M059J (cell line): Measurements from ENCODE around the gene OR2A5. TPM values are rescaled to one million over a fixed set of nuclear protein-coding genes. Genes with fewer than 3 reads are reported as not detected.
"Not testable (repeated sequence)": the region's sequence is repeated elsewhere in the genome, so short reads cannot be mapped to it uniquely, and the experiment has no call there.

Experiments
- DNase-seq: peaks from one replicate; pipeline ENCODE4 v3.0.0-alpha.2; 2012; ENCODE audit warnings: low read depth
- total RNA-seq: library from RNA; depleted of rRNA; stranded (reverse); fragments of >200 nt; shearing (Covaris generic); gene quantifications from 2 replicates; pipeline ENCODE4 v1.2.3, GENCODE V29; 2014

Gene OR2A5
- total RNA-seq, 1 experiment from 2014 or later = not detected

DNA sequence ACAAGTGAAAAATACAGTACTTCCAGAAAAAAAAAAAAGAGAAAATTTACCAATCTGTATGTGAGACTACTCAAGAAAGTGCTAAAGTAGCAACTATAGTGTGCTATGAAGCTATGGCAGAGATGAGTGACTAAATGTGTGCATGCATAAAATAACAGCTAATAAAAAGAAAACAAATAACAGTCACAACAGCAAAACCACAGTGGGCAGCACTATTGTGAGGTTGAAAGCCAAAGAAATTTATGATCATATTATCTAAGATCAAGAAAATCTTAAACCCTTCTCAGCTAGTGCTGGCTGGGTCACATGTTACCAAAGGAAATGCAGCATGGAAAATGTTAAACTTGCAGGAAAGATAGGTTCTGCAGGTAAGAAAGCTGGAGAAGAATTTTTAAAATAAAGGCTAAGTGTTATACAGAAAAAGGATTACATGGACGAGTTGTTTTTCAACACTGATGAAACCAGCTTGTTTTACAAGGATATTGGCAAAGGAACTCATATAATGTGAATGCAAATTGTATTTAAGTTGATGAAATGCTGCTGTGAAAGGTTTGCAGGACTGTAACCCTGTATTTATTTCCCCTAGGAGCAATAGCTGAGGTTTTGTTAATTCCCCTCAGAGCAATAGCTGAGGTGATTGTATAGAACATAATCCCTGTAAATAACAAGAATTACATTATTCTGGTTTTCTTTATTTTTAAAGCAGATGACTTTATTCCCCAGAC lies 15.6 kb upstream of the OR2A5 start:
- DNase-seq = no peak

DNA sequence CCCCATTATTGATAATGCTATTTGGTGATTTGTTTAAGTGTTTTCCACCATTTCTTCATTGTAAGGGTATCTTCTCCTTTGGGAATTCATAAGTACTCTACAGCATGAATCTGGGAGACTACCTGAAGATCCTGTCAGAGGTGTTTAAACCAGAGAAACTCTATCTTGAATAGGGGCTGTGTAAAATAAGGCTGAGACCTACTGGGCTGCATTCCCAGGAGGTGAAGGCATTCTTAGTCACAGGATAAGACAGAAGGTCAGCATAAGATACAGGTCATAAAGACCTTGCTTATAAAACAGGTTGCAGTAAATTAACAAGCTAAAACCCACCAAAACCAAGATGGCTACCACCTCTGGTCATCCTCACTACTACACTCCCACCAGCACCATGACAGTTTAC lies 13.4 kb upstream of the OR2A5 start:
- no peak for DNase-seq

DNA sequence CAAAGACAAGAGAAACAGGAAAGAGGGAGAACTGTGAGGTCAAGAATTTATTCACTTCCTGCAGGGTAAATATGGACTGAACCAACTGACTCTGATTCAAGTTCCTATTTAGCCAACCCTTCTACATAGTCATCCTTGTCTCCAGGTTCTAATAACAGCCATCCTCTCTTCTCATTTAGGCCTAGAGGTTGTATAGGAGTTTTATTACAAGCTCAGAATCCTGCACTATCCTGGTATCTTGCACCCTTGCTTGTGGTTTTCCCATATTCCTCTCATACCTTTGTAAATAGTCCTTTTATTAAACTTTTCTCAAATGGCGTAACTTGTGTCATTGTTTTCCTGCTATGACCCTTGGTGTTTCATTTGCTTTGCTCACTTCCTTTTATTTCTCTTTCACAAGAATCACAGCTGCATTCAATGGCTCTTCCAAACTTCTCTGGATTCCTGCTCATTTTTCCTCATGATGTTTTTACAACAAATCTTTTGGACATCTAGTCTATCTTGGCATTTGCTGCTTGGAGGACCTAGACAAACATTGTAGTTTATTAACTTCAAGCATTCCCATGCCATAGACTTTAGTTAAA lies 12.4 kb upstream of the OR2A5 start:
- no peak for DNase-seq

DNA sequence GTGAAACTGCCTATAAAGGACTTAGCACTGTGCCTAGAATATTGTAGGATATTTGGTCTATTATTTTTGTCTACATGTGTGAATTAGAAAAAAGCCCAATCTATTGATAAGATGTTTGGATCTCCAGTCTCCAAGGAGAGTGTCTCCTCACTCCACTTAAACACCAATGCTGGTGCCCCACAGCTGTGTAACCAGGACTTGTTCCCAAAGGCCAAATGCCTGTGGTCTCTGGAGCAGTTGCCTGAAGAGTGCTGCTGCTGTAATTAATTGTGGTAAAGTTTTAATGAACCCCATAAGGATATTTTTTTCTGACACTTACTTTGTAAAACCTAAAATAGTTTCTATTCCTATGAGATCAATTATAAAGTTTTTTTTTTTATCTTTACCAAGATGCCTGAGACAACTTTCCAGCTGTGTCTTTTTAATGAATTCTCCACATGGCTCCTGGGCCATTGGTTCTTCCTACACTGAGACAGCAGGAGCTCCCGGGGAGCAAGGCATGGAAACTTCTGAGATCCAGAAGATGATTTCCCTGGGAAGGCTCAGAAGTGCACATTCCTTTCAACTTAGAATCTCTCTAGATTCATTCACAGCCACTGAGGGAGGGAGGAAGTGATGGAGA lies 11.2 kb upstream of the OR2A5 start:
- DNase-seq = no peak

DNA sequence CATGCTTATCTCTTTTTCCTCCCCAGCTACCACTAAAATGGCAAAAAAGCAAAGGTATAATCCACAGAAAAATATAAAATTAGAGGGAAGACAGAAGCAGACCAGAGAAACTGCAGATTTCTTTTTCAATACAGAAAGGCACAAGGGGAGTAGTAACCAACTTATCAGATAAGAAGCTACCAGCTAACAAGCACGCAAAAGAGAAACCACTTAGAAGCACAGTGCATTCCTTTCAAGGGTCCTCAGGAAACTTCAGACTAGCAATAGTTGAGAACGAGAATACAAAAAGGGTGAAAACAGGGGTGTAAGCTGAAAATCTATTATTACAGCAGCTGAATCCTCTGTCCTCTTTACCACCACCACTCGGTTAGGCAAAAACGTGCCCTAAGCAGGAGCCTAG lies 9.9 kb upstream of the OR2A5 start:
- no peak for DNase-seq

DNA sequence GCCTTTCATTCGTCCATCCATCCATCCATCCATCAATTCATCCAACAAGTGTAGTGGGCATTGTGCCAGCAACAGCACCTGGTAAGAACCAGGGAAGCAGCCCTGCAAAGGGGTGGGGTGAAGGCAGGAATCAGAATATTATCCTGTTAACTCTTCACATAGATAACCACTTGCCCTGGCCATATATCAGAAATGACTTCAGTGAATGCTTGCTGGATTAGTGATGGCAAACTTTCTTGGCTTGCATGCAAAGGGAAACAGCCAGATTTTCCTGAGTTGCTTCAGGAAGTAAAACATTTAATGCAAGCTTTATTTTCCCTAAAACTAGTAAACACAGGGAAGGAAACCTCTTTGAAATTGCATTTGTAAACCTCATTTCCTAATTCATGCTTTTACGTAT lies 743 bp downstream of the OR2A5 start:
- DNase-seq = no peak

DNA sequence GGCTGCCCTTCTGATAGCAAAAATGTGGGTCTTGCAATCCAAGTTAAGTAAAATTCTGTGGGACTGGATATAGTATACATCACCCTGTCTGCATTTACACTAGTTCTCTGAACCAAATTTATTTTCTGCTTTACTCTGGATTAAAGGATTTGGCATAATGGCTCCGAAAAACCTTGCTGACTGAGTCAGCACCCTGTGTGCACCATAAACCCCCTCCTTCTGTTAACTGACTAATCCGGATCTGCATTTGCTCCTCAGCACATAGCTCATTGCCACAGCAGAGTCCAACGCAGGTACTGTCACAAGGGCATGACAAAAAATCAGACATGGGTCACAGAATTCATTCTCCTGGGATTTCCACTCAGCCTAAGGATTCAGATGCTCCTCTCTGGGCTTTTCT lies 1.3 kb downstream of the OR2A5 start:
- DNase-seq = peak; percentile 16

DNA sequence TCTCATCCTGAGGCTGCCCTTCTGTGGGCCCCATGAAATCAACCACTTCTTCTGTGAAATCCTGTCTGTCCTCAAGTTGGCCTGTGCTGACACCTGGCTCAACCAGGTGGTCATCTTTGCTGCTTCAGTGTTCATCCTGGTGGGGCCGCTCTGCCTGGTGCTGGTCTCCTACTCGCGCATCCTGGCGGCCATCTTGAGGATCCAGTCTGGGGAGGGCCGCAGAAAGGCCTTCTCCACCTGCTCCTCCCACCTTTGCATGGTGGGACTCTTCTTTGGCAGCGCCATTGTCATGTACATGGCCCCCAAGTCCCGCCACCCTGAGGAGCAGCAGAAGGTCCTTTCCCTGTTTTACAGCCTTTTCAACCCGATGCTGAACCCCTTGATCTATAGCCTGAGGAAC lies 2.1 kb downstream of the OR2A5 start:
- not testable (repeated sequence) for DNase-seq

DNA sequence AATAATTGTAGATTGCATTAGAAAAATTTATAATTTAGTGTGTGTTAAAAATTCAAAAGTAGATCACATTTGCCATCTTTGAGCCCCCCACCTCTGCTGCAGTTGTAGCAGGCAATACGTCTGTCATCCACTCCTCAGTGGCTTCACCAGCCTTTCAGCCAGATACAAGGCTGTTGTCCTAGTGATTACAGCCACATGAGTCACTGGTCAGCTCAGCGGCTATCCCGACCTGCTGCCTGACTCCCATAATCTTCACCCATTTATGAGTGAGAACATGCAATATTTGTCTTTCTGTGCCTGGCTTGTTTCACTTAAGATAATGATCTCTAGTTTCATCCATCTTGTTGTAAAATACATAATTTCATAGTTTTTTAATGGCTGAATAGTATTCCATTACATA lies 9.2 kb downstream of the OR2A5 start:
- peak; percentile 61 for DNase-seq

DNA sequence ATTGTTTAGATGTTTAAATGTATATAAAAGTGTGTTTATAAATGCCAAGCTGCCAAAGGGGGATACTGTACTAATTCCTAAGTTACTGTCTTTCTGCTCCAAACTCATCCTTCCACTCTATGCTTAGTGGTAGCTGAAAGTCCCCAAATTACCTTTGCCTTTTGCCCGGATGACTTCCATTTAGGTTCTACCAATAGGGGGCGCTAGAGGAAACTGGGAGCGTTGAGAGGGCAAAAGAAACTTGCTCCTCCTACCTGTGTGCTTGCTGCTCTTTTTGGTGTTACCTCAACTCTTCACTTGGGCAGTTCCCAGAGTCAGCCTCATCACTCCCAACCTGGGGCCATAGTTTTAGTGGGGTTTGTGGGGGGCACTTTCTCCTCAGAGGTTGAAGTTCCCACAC lies 15.0 kb downstream of the OR2A5 start:
- no peak for DNase-seq

DNA sequence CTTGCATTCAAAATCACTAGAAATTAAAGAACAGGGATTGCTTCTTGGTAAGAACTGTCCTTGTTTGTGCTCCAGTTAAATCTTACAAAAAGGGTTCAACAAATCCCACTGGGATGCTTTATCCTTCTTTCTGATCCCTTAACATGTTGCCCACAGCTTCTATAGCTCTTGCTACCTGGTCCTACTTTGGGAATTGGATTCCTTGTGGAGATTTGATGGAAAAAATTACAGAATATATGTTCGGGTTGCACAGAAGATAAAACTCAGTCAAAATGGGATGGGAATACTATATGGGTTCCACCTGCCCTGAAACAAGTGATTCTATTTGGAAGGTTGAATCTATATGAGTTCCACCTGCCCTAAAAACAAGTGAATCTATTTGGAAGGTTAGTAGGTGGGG lies 20.8 kb downstream of the OR2A5 start, which contains the start of gene OR2A25:
Gene OR2A25 (plus strand): TSS at position 301 of the 400 bp plus-strand sequence. CDS start 4,409 bp downstream, outside the sequence.
- DNase-seq = no peak

DNA sequence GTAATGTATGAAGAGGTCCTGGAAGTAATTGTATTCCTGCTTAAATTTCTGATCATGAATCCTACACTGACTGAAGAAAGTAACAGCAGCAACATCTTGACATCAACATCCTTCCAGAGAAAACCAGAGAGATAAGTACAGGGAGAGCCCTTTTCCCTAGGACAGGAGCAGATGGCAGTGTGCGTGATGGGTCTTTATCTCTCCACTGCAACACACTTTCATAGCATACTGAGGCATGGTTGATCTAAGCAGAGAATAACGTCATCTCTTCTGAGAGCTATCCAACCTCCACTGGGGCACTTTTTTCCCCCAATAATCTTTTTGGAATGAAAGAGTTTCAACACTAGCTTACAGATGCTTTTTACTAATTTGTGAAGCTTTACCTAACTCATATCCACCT lies 21.2 kb downstream of the OR2A5 start:
- no peak for DNase-seq

DNA sequence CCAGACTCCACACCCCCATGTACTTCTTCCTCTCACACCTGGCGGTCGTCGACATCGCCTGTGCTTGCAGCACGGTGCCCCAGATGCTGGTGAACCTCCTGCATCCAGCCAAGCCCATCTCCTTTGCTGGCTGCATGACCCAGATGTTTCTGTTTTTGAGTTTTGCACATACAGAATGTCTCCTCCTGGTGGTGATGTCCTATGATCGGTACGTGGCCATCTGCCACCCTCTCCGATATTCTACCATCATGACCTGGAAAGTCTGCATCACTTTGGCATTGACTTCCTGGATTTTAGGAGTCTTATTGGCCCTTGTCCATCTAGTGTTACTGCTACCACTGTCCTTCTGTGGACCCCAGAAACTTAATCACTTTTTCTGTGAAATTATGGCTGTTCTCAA lies 25.6 kb downstream of the OR2A5 start:
- DNase-seq = no peak

DNA sequence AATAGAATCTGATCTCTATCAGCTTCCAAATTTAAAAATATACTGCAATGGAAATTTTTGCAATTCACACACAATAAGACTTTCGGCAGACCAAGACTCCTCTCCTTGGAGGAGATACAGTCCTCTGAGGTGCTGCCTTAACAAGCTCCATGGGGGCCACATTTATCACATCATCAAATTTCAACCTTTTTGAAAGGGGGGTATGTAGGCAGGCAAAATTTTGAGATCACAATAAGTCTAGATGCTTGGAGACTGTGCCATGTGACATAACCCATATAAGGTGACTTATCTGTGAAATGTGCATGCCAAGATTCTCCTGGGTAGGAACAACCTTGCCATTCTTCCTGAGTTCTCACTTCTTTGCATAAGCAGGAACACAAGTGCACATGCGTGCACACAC lies 37.2 kb downstream of the OR2A5 start, which contains the start of gene OR2A12:
Gene OR2A12 (plus strand): TSS at position 301 of the 400 bp plus-strand sequence. CDS start 8,830 bp downstream, outside the sequence.
- DNase-seq = no peak

DNA sequence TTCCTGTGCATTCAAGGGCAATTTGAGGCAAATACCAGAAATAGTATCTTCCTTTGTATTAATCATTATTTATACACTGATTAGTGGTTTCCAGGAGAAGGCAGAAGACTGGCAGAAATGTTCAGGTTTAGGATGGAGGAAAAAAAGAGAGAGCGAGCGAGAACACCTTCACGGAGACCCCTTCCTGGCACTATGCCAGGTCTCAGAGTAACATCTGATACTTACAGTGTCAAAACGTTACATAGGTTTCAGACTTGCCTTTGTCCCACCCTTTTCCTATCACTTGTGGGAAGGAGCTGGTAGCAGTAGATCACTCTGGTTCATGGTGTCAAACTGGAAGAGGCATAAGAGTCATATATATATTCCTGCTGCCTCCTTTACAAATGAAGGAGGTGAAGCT lies 38.0 kb downstream of the OR2A5 start:
- DNase-seq = no peak

DNA sequence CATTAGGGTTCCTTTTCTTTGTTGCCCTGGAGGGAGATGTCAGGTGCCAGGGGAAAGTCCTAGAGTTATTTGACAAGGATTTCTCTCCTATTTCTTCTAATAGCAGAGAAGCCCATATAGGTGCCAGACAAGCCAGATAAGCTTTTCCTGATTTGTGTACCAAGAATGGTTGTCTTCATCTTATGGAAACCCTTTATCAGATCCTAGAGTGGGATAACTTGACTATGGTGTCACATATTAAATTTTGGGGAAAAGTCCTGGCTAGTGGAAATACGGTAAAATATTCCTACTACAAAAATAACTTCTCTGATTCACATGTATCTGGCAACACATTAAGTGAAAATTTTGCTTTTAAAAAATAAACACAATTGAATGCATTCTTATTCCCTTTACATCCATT lies 38.5 kb downstream of the OR2A5 start:
- DNase-seq = no peak

DNA sequence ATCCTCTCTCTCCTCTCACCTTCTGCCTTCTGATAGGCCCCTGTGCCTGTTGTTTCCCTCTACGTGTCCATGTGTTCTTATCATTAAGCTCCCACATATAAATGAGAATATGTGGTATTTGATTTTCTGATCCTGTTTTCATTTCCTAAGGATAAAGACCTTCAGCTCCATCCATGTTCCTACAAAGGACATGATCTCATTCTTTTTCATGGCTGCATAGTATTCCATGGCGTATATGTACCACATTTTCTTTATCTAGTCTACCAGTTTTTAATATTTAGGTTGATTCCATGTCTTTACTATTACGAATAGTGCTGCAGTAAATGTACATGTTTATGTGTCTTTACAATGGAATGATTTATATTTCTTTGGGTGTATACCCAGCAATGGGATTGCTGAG lies 41.9 kb downstream of the OR2A5 start:
- no peak for DNase-seq

DNA sequence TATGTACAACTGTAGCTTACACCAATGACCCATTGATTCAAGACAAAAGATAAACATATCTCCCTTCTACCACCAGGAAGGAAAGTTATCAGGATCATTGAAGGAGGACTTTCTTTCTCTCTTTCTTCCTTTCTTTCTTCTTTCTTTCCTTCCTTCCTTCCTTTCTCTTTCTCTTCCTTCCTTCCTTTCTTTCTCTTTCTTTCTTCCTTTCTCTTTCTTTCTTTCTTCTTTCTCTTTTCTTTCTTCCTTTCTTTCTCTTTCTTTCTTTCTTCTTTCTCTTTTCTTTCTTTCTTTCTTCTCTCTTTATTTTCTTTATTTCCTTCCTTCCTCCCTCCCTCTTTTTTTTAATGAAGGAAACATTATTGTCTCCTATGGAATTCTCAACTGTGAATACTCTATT lies 50.0 kb downstream of the OR2A5 start:
- no peak for DNase-seq

DNA sequence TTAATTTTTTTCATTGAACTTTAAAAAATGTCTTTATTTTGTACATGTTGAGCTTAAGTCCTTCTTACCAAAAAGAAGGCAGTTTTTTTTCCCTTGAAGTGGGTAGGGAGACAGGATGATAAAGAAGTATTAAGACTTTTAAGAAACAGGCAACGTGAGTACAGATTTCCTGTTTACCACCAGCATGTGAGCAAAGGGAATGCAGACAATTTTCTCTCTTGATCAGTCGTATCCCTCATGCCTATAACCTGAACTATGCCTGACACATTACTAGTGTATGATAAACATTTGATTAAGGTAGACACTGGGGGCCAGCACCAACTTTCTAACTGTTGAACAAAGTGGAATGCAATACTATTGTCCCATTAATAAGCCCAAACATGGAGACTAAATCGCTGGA lies 51.9 kb downstream of the OR2A5 start:
- DNase-seq = no peak

DNA sequence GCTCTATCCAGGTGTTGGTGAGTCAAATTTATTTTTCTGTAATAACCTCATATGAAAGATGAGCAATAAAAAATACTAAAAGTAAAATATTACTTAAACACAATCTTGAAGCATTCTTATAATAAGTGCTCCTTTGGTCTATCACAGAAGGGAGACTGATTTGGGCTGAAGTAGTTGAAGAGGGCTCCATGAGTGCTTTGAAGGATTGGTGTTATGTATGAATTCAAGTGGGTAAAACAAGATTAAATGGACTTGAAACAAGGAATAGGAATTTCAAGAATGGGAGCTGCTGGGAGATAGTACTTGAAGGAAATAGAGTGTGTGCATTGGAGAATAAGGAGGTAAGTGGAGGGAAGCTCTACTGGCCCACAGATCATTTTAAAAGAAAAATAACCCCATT lies 53.3 kb downstream of the OR2A5 start:
- DNase-seq = no peak

DNA sequence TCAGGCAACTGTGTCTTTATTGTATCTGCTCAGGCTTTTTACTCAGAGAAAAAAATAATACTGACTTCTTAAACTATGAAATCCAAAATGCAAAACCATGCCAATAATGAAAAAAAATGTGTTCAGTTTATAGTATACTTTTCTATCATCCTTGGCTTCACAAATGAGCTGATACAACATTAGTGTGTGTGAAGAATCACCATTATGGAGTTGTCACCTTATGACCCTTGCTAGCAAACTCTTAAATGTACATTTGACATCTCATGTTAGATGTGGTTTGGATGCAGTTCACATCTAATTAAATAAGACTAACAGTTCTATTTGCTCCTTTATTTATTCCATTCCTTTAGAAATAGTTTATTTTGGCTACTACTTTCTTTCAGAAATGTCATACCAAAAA lies 56.5 kb downstream of the OR2A5 start:
- no peak for DNase-seq
